ENCODE data around the gene LTN1. TPM values are rescaled to one million over a fixed set of nuclear protein-coding genes. Genes with fewer than 3 reads are reported as not detected.
A peak's percentile ranks its signal among the peaks of the same experiment; 100 is the strongest.

LTN1 gene
- total and polyA plus RNA-seq, 2 of the 13 experiments (the other 11 are each of a cell fraction or from before 2014, with no cell fraction given): 6.7 to 24.6 TPM

DNA sequence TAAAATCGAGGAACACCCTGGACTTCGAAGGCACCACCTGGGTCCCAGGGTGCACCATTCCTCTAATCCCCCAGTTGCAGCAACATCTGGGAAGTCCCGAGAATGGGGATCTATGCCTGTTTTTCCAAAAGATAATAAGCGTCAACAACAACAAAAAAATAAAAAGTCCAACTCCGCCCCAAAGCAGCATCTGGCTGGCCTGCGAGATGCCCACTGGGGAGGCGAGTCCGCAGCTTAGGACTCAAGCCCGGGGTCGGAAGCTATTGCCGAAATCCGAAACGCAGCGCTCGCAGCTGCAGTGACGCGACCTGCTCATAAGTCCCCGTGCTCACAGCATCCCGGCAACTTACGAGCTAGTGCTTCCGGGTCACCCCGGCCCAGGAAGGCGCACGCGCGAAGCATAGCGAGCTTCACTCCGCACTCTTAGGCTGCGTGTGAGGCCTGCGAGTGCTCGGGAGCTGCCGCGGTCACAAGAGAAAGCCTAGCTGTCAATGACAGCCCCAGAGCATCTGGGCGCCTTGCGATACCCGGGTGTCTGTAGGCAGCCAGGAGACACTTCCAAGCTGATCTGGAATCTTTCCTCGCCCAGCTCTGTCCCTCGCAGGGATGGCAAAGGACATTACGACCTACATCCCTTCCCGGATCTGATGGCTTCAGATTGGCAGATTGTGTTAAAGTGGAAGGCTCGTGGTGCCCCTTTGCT, 9.9 kb upstream of the LTN1 start (continued):
- TF ChIP-seq MAZ (IDR thresholded peaks at IDR 0.05; ENCODE audit: borderline replicate concordance, low read depth, low read length): no peak
- peak; percentile 36; the same call in 1 of the 2 replicates for TF ChIP-seq MAZ (CRISPR knock-in tag; IDR thresholded peaks at IDR 0.05; ENCODE audit: low read depth)
- TF ChIP-seq, protein P1, sequence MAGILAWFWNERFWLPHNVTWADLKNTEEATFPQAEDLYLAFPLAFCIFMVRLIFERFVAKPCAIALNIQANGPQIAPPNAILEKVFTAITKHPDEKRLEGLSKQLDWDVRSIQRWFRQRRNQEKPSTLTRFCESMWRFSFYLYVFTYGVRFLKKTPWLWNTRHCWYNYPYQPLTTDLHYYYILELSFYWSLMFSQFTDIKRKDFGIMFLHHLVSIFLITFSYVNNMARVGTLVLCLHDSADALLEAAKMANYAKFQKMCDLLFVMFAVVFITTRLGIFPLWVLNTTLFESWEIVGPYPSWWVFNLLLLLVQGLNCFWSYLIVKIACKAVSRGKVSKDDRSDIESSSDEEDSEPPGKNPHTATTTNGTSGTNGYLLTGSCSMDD (CRISPR knock-in tag; IDR thresholded peaks at IDR 0.05): 0 out of 2 replicates have a peak, but pooled peaks have one; percentile 44
- peak; percentile 73 for TF ChIP-seq PHF21A (CRISPR knock-in tag; IDR thresholded peaks at IDR 0.05)
- peak; percentile 97 for TF ChIP-seq ZFX (CRISPR knock-in tag; IDR thresholded peaks at IDR 0.05; ENCODE audit: low read depth)
- TF ChIP-seq, protein P2, sequence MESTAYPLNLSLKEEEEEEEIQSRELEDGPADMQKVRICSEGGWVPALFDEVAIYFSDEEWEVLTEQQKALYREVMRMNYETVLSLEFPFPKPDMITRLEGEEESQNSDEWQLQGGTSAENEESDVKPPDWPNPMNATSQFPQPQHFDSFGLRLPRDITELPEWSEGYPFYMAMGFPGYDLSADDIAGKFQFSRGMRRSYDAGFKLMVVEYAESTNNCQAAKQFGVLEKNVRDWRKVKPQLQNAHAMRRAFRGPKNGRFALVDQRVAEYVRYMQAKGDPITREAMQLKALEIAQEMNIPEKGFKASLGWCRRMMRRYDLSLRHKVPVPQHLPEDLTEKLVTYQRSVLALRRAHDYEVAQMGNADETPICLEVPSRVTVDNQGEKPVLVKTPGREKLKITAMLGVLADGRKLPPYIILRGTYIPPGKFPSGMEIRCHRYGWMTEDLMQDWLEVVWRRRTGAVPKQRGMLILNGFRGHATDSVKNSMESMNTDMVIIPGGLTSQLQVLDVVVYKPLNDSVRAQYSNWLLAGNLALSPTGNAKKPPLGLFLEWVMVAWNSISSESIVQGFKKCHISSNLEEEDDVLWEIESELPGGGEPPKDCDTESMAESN (CRISPR knock-in tag; conservative IDR thresholded peaks at IDR 0.05): peak; percentile 75
- TF ChIP-seq, protein P3, sequence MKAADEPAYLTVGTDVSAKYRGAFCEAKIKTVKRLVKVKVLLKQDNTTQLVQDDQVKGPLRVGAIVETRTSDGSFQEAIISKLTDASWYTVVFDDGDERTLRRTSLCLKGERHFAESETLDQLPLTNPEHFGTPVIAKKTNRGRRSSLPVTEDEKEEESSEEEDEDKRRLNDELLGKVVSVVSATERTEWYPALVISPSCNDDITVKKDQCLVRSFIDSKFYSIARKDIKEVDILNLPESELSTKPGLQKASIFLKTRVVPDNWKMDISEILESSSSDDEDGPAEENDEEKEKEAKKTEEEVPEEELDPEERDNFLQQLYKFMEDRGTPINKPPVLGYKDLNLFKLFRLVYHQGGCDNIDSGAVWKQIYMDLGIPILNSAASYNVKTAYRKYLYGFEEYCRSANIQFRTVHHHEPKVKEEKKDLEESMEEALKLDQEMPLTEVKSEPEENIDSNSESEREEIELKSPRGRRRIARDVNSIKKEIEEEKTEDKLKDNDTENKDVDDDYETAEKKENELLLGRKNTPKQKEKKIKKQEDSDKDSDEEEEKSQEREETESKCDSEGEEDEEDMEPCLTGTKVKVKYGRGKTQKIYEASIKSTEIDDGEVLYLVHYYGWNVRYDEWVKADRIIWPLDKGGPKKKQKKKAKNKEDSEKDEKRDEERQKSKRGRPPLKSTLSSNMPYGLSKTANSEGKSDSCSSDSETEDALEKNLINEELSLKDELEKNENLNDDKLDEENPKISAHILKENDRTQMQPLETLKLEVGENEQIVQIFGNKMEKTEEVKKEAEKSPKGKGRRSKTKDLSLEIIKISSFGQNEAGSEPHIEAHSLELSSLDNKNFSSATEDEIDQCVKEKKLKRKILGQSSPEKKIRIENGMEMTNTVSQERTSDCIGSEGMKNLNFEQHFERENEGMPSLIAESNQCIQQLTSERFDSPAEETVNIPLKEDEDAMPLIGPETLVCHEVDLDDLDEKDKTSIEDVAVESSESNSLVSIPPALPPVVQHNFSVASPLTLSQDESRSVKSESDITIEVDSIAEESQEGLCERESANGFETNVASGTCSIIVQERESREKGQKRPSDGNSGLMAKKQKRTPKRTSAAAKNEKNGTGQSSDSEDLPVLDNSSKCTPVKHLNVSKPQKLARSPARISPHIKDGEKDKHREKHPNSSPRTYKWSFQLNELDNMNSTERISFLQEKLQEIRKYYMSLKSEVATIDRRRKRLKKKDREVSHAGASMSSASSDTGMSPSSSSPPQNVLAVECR (CRISPR knock-in tag; IDR thresholded peaks at IDR 0.05; ENCODE audit: borderline replicate concordance): peak; percentile 96
- no peak for TF ChIP-seq PCBP1 (IDR thresholded peaks at IDR 0.05; ENCODE audit: borderline replicate concordance, low read depth, low read length)
- TF ChIP-seq, protein P4, sequence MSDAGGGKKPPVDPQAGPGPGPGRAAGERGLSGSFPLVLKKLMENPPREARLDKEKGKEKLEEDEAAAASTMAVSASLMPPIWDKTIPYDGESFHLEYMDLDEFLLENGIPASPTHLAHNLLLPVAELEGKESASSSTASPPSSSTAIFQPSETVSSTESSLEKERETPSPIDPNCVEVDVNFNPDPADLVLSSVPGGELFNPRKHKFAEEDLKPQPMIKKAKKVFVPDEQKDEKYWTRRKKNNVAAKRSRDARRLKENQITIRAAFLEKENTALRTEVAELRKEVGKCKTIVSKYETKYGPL (CRISPR knock-in tag; IDR thresholded peaks at IDR 0.05): 0 out of 2 replicates have a peak, but pooled peaks have one; percentile 27
- TF ChIP-seq, protein P5, sequence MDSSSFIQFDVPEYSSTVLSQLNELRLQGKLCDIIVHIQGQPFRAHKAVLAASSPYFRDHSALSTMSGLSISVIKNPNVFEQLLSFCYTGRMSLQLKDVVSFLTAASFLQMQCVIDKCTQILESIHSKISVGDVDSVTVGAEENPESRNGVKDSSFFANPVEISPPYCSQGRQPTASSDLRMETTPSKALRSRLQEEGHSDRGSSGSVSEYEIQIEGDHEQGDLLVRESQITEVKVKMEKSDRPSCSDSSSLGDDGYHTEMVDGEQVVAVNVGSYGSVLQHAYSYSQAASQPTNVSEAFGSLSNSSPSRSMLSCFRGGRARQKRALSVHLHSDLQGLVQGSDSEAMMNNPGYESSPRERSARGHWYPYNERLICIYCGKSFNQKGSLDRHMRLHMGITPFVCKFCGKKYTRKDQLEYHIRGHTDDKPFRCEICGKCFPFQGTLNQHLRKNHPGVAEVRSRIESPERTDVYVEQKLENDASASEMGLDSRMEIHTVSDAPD (CRISPR knock-in tag; IDR thresholded peaks at IDR 0.05): peak; percentile 74; the same call in 1 of the 2 replicates
- no peak; the same call in 1 of the 2 replicates for TF ChIP-seq ZNF225 (CRISPR knock-in tag; IDR thresholded peaks at IDR 0.05)
- TF ChIP-seq POLR2G (IDR thresholded peaks at IDR 0.05; ENCODE audit: low read depth, low read length): peak; percentile 98

Measured in HepG2 (cell line).